KMS-11 (cell line): ENCODE results near the gene MOB3A.

ENCODE experiments used
- H2AFZ ChIP-seq: fragments of 200-600 bp; sonication (generic); 2 replicates; pipeline ENCODE4 v1.6.1; 2016; ENCODE audit warnings: antibody characterized with exemption, mixed run types, low read depth
- H3K27ac ChIP-seq: fragments of 200-600 bp; sonication (generic); 2 replicates; pipeline ENCODE4 v1.6.1; 2016; ENCODE audit warnings: mild to moderate bottlenecking, mixed run types
- H3K27me3 ChIP-seq: fragments of 200-600 bp; sonication (generic); 2 replicates; pipeline ENCODE4 v1.6.1; 2017; ENCODE audit warnings: mild to moderate bottlenecking, low read depth, mixed run types, moderate library complexity; ENCODE audit not compliant: insufficient read depth
- H3K36me3 ChIP-seq: fragments of 200-600 bp; sonication (generic); 2 replicates; pipeline ENCODE4 v1.6.1; 2017; ENCODE audit warnings: mild to moderate bottlenecking, mixed run types; ENCODE audit not compliant: insufficient read depth
- H3K4me1 ChIP-seq: fragments of 200-600 bp; sonication (generic); 2 replicates; pipeline ENCODE4 v1.6.1; 2016; ENCODE audit warnings: mild to moderate bottlenecking, low read depth, mixed run types; ENCODE audit not compliant: poor library complexity, severe bottlenecking
- H3K4me2 ChIP-seq: fragments of 200-600 bp; sonication (generic); 2 replicates; pipeline ENCODE4 v1.7.0; 2016; ENCODE audit warnings: mild to moderate bottlenecking, mixed run types
- H3K4me3 ChIP-seq: fragments of 200-600 bp; sonication (generic); IDR thresholded peaks from 2 replicates; pipeline ENCODE4 v1.6.1; 2017; ENCODE audit warnings: low read depth, low read length, mixed read lengths; ENCODE audit not compliant: insufficient read depth
- H3K79me2 ChIP-seq: fragments of 200-600 bp; sonication (generic); 2 replicates; pipeline ENCODE4 v1.6.1; 2016; ENCODE audit warnings: low read depth, mixed run types; ENCODE audit not compliant: insufficient read depth
- H3K9ac ChIP-seq: fragments of 200-600 bp; sonication (generic); 2 replicates; pipeline ENCODE4 v1.6.1; 2016; ENCODE audit warnings: mild to moderate bottlenecking, mixed run types
- H4K20me1 ChIP-seq: fragments of 200-600 bp; sonication (generic); 2 replicates; pipeline ENCODE4 v1.6.1; 2016; ENCODE audit warnings: mild to moderate bottlenecking, mixed run types; ENCODE audit not compliant: insufficient read depth
- CTCF ChIP-seq: fragments of 200-600 bp; sonication (generic); conservative IDR thresholded peaks from 2 replicates; pipeline ENCODE4 v1.6.1; 2017; ENCODE audit warnings: low read depth, mild to moderate bottlenecking, antibody characterized with exemption, low read length, moderate library complexity, mixed read lengths

Gene MOB3A

GRCh38 chr19:2047449-2048103, 48.5 kb downstream of the MOB3A start:
- no peak for TF ChIP-seq CTCF
- no peaks in the 10 kb centered on the region for H4K20me1 ChIP-seq
- no peak overlapping the region for H3K27ac ChIP-seq
- H3K4me3 ChIP-seq, result no peak overlapping the region
- H3K4me2 ChIP-seq, result no peak overlapping the region
- no peaks in the 10 kb centered on the region for H3K27me3 ChIP-seq
- no peak overlapping the region for H2AFZ ChIP-seq
- peaks cover 36% of the 10 kb centered on the region for H3K4me1 ChIP-seq
- peaks cover 29% of the 10 kb centered on the region for H3K79me2 ChIP-seq
- no peaks in the 10 kb centered on the region for H3K36me3 ChIP-seq
- no peak overlapping the region for H3K9ac ChIP-seq

- Histone ChIP-seq H3K36me3 (no peaks in the 10 kb centered on the region), H3K27me3 (no peaks in the 10 kb centered on the region), H3K4me3 (no peak overlapping the region), H3K4me1 (peaks cover 36% of the 10 kb centered on the region), H3K79me2 (peaks cover 29% of the 10 kb centered on the region), H3K9ac (no peak overlapping the region), H2AFZ (no peak overlapping the region), H3K27ac (no peak overlapping the region), H3K4me2 (no peak overlapping the region), H4K20me1 (no peaks in the 10 kb centered on the region)
- TF ChIP-seq CTCF, result no peak
These were observed 49.1 kb downstream of the MOB3A start for GRCh38 chr19:2047076-2047448.

GRCh38 chr19:2046046-2046907, 49.8 kb downstream of the MOB3A start:
- Histone ChIP-seq H3K36me3 (no peaks in the 10 kb centered on the region), H4K20me1 (no peaks in the 10 kb centered on the region), H3K4me2 (no peak overlapping the region), H3K27me3 (no peaks in the 10 kb centered on the region), H3K27ac (no peak overlapping the region), H3K9ac (no peak overlapping the region), H3K4me3 (no peak overlapping the region), H2AFZ (no peak overlapping the region), H3K79me2 (peaks cover 32% of the 10 kb centered on the region), H3K4me1 (peaks cover 32% of the 10 kb centered on the region)
- no peak for TF ChIP-seq CTCF

- H3K4me2 ChIP-seq, result no peak overlapping the region
- TF ChIP-seq CTCF, result no peak
- no peaks in the 10 kb centered on the region for H4K20me1 ChIP-seq
- H2AFZ ChIP-seq, result no peak overlapping the region
- no peaks in the 10 kb centered on the region for H3K27me3 ChIP-seq
- H3K9ac ChIP-seq, result no peak overlapping the region
- peaks cover 37% of the 10 kb centered on the region for H3K4me1 ChIP-seq
- H3K4me3 ChIP-seq, result no peak overlapping the region
- H3K27ac ChIP-seq, result no peak overlapping the region
- H3K79me2 ChIP-seq, result peaks cover 32% of the 10 kb centered on the region
- no peaks in the 10 kb centered on the region for H3K36me3 ChIP-seq
These were observed 50.6 kb downstream of the MOB3A start for GRCh38 chr19:2045501-2046045.
